K562 (cell line): ENCODE measurements around the gene PAQR7. TPM values are rescaled to one million over a fixed set of nuclear protein-coding genes. Genes with fewer than 3 reads are reported as not detected.

Experiments
- BDP1 ChIP-seq: IDR thresholded peaks from 3 replicates; pipeline ENCODE4 v1.6.1; 2011; ENCODE audit not compliant: insufficient read length, insufficient read depth
- BRF1 ChIP-seq: IDR thresholded peaks from 3 replicates; pipeline ENCODE4 v1.6.1; 2011; ENCODE audit warnings: borderline replicate concordance, mild to moderate bottlenecking; ENCODE audit not compliant: insufficient read length; ENCODE audit errors: extremely low read depth
- KLF16 ChIP-seq: IDR thresholded peaks from 2 replicates; pipeline ENCODE4 v1.6.1; 2016; ENCODE audit warnings: antibody characterized with exemption
- MCM7 ChIP-seq, 2 experiments: fragments of 450-650 bp; IDR thresholded peaks; 2 replicates each; pipeline ENCODE4 v1.6.1; 2016 to 2018
- YY1 ChIP-seq, 3 experiments: IDR thresholded peaks; 2 replicates each; pipeline ENCODE4 v1.6.1; 2011; ENCODE audit warnings: low read length in 2 of 3, mild to moderate bottlenecking in 2 of 3, moderate library complexity in 2 of 3, borderline replicate concordance in 1 of 3, control low read depth in 1 of 3, low read depth in 1 of 3; ENCODE audit not compliant: insufficient read depth in 3 of 3, insufficient replicate concordance in 2 of 3, control insufficient read depth in 1 of 3, insufficient read length in 1 of 3; ENCODE audit errors: extremely low read depth in 1 of 3
- ZEB2 ChIP-seq: fragments of 450-650 bp; IDR thresholded peaks from 2 replicates; pipeline ENCODE4 v1.6.1; 2016
- ZNF121 ChIP-seq: sonication (generic); formaldehyde crosslinking; conservative IDR thresholded peaks from 2 replicates; pipeline ENCODE4 v1.8.0; 2022; ENCODE audit warnings: missing genetic modification reagents
- polyA plus RNA-seq, 8 experiments: library from polyadenylated mRNA; depleted of rRNA in 4 of 8; stranded (reverse) in 5 of 8; unstranded in 3 of 8; fragments of >200 nt; fragmentation: Nextera tagmentation in 2 of 8; fragmentation: Illumina TruSeq in 1 of 8; extraction: Ambion mirVana in 2 of 8; extraction: Trizol in 1 of 8; gene quantifications; 2 replicates each; pipeline versions ENCODE4 v1.2.1 to v1.2.3, GENCODE V29; 2011 to 2014; ENCODE audit warnings: inconsistent platforms in 1 of 8, missing spikeins in 1 of 8
- total RNA-seq, 7 experiments: library from RNA; depleted of rRNA in 6 of 7; stranded (reverse); fragments of >200 nt in 6 of 7; fragmentation: Illumina TruSeq in 2 of 7; extraction: Trizol in 2 of 7; gene quantifications; 2 replicates each; pipeline versions ENCODE4 v1.2.1 to v1.2.3, GENCODE V29; 2011 to 2021; ENCODE audit warnings: low replicate concordance in 1 of 7
- TF ChIP-seq, protein P1 (sequence below): fragments of 450-650 bp; IDR thresholded peaks from 2 replicates; pipeline ENCODE4 v1.6.1; 2016; ENCODE audit warnings: mild to moderate bottlenecking
- TF ChIP-seq, protein P2 (sequence below), 2 experiments: fragments of 450-650 bp in 1 of 2; sonication (generic) in 1 of 2; formaldehyde crosslinking in 1 of 2; IDR thresholded peaks; 2 replicates each; pipeline versions ENCODE4 v1.7.1 to v1.9.0; 2016 to 2022; ENCODE audit warnings: inconsistent platforms in 1 of 2, mild to moderate bottlenecking in 1 of 2, missing genetic modification reagents in 1 of 2
- TF ChIP-seq, protein P3 (sequence below): fragments of 450-650 bp; formaldehyde crosslinking; IDR thresholded peaks from 2 replicates; pipeline ENCODE4 v1.4.0; 2022; ENCODE audit warnings: missing genetic modification characterization

PAQR7 gene
- total and polyA plus RNA-seq, 9 of the 15 experiments (the other 6 are each of a cell fraction or from before 2014, with no cell fraction given) = 1.1 to 5.2 (median 2.6) TPM

DNA sequence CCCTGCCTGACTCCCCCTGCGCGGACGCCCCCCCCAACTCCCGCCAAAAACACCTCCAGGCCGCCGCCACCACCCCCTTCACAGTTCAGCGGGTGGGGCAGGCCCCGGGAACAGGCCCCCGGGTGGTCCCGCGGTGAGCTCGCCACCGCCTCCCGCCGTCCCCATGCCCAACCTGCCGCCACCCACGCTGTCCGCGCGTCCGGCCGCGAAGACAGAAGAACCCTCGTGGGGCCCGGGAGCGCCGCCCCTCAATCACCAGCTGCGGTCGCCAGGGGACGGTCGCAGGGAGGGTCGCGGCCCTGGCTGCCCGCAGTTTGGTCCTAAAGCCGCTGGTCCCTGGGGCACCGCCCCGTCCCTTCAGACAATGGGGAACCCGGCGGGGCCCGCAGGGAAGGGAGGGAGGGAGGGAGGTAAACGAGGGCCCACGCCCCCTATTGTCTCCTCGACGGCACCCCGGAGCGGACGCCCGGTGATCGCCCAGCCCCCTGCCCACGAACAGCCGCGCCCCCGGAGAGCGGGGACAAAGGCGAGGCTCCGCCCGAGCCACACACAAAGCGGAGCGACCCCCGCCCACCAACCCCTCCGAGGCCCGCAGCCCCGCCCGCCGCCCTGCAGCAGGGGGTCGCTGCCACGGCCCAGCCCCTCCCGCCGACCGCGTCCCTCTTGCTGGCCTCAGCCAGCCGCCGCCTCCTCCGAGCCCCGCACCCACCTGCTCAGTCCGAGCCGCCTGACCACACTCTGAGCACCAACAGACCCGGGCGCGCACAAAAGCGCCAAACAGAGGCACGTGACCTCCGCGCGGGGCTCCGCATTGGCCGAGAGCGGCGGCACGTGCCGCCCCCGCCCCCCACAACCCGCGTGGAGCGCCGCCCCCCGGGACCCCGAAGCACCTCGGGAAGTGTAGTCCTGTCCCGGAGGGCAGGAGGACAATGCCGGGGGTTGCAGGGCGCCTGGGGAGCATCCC lies 30.5 kb upstream of the PAQR7 start, which contains the start of gene STMN1 (continued):
- TF ChIP-seq ZNF121 (CRISPR knock-in tag) = no peak
- no peak for TF ChIP-seq BDP1
- TF ChIP-seq, protein P1, sequence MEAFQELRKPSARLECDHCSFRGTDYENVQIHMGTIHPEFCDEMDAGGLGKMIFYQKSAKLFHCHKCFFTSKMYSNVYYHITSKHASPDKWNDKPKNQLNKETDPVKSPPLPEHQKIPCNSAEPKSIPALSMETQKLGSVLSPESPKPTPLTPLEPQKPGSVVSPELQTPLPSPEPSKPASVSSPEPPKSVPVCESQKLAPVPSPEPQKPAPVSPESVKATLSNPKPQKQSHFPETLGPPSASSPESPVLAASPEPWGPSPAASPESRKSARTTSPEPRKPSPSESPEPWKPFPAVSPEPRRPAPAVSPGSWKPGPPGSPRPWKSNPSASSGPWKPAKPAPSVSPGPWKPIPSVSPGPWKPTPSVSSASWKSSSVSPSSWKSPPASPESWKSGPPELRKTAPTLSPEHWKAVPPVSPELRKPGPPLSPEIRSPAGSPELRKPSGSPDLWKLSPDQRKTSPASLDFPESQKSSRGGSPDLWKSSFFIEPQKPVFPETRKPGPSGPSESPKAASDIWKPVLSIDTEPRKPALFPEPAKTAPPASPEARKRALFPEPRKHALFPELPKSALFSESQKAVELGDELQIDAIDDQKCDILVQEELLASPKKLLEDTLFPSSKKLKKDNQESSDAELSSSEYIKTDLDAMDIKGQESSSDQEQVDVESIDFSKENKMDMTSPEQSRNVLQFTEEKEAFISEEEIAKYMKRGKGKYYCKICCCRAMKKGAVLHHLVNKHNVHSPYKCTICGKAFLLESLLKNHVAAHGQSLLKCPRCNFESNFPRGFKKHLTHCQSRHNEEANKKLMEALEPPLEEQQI = no peak
- TF ChIP-seq, protein P2, sequence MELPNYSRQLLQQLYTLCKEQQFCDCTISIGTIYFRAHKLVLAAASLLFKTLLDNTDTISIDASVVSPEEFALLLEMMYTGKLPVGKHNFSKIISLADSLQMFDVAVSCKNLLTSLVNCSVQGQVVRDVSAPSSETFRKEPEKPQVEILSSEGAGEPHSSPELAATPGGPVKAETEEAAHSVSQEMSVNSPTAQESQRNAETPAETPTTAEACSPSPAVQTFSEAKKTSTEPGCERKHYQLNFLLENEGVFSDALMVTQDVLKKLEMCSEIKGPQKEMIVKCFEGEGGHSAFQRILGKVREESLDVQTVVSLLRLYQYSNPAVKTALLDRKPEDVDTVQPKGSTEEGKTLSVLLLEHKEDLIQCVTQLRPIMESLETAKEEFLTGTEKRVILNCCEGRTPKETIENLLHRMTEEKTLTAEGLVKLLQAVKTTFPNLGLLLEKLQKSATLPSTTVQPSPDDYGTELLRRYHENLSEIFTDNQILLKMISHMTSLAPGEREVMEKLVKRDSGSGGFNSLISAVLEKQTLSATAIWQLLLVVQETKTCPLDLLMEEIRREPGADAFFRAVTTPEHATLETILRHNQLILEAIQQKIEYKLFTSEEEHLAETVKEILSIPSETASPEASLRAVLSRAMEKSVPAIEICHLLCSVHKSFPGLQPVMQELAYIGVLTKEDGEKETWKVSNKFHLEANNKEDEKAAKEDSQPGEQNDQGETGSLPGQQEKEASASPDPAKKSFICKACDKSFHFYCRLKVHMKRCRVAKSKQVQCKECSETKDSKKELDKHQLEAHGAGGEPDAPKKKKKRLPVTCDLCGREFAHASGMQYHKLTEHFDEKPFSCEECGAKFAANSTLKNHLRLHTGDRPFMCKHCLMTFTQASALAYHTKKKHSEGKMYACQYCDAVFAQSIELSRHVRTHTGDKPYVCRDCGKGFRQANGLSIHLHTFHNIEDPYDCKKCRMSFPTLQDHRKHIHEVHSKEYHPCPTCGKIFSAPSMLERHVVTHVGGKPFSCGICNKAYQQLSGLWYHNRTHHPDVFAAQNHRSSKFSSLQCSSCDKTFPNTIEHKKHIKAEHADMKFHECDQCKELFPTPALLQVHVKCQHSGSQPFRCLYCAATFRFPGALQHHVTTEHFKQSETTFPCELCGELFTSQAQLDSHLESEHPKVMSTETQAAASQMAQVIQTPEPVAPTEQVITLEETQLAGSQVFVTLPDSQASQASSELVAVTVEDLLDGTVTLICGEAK (IDR thresholded peaks at IDR 0.05) = no peak
- TF ChIP-seq, protein P2 (CRISPR knock-in tag; IDR thresholded peaks at IDR 0.05) = no peak
- peak; percentile 17; the same call in 1 of the 2 replicates for TF ChIP-seq KLF16
- TF ChIP-seq YY1 (IDR thresholded peaks at IDR 0.05; ENCODE audit: borderline replicate concordance in 1 of 3, control insufficient read depth in 1 of 3, extremely low read depth in 1 of 3, insufficient read depth in 3 of 3, insufficient read length in 1 of 3, insufficient replicate concordance in 2 of 3, low read depth in 1 of 3, low read length in 2 of 3) = peak in 2 of 3 experiments; percentile 77
- TF ChIP-seq, protein P3, sequence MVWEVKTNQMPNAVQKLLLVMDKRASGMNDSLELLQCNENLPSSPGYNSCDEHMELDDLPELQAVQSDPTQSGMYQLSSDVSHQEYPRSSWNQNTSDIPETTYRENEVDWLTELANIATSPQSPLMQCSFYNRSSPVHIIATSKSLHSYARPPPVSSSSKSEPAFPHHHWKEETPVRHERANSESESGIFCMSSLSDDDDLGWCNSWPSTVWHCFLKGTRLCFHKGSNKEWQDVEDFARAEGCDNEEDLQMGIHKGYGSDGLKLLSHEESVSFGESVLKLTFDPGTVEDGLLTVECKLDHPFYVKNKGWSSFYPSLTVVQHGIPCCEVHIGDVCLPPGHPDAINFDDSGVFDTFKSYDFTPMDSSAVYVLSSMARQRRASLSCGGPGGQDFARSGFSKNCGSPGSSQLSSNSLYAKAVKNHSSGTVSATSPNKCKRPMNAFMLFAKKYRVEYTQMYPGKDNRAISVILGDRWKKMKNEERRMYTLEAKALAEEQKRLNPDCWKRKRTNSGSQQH (CRISPR knock-in tag) = peak; percentile 84; the same call in 1 of the 2 replicates
- no peak for TF ChIP-seq ZEB2
- TF ChIP-seq BRF1 = no peak
- no peak for TF ChIP-seq MCM7 (IDR thresholded peaks at IDR 0.05)
